H1 (cell line): Measurements from ENCODE around the gene CLPTM1L. TPM values are rescaled to one million over a fixed set of nuclear protein-coding genes. Genes with fewer than 3 reads are reported as not detected.

Experiments
- HDAC2 ChIP-seq, 2 experiments: fragments of 300-600 bp in 1 of 2; sonication (generic) in 1 of 2; IDR thresholded peaks; 2 replicates each; pipeline ENCODE4 v1.6.1; 2011 to 2012; ENCODE audit warnings: low read depth in 2 of 2, low read length in 2 of 2, mild to moderate bottlenecking in 2 of 2, moderate library complexity in 2 of 2, borderline replicate concordance in 1 of 2, inconsistent platforms in 1 of 2
- polyA plus RNA-seq, 7 experiments: library from polyadenylated mRNA; depleted of rRNA in 3 of 7; stranded (reverse) in 5 of 7; unstranded in 2 of 7; fragments of >200 nt in 5 of 7; fragments of 200-250 nt in 2 of 7; gene quantifications; 1 replicate in 5 of 7; 2 replicates in 1 of 7; 4 replicates in 1 of 7; pipeline versions ENCODE4 v1.2.1 to v1.2.3, GENCODE V29; 2011 to 2013; ENCODE audit warnings: missing spikeins in 2 of 7, mixed read lengths in 2 of 7
- total RNA-seq: library from RNA; stranded (reverse); fragmentation: NEBNext Ultra II Directional; extraction: Animal tissue kit (Norgen Biotek cat#: 25700); gene quantifications from 2 replicates; pipeline ENCODE4 v1.2.1, GENCODE V29; 2021

The CLPTM1L gene
- total and polyA plus RNA-seq, 2 of the 8 experiments (the other 6 are each of a cell fraction or from before 2014, with no cell fraction given): 102 to 119 TPM

- no peak for TF ChIP-seq HDAC2 (IDR thresholded peaks at IDR 0.05; ENCODE audit: borderline replicate concordance in 1 of 2, low read depth in 2 of 2, low read length in 2 of 2)
Measured at GRCh38 chr5:1357946-1358725, 13.2 kb upstream of the CLPTM1L start (continued).
